ENCODE data around the gene GABARAP.

- no peak for TF ChIP-seq POLR2A (IDR thresholded peaks at IDR 0.05)
- TF ChIP-seq CTCF (IDR thresholded peaks at IDR 0.05) = no peak
Measured at GRCh38 chr17:7290685-7291084, 48.4 kb upstream of the GABARAP start.
